K562 (cell line): Measurements from ENCODE around the gene BSN. TPM values are rescaled to one million over a fixed set of nuclear protein-coding genes. Genes with fewer than 3 reads are reported as not detected.

Experiments used
- AFF1 ChIP-seq, 2 experiments: fragments of 450-650 bp; IDR thresholded peaks; 2 replicates each; pipeline ENCODE4 v1.6.1; 2018; ENCODE audit warnings: mild to moderate bottlenecking in 2 of 2, low read depth in 1 of 2; ENCODE audit not compliant: partially characterized antibody in 2 of 2
- E4F1 ChIP-seq: fragments of 250-450 bp; sonication (Bioruptor Pico); IDR thresholded peaks from 2 replicates; pipeline ENCODE4 v1.5.0; 2021; ENCODE audit warnings: mild to moderate bottlenecking, borderline replicate concordance
- EP400 ChIP-seq: fragments of 450-650 bp; IDR thresholded peaks from 2 replicates; pipeline ENCODE4 v1.6.1; 2017; ENCODE audit warnings: antibody characterized with exemption, mild to moderate bottlenecking, moderate library complexity
- NKRF ChIP-seq: fragments of 450-650 bp; IDR thresholded peaks from 2 replicates; pipeline ENCODE4 v1.6.1; 2016; ENCODE audit warnings: borderline replicate concordance
- NUFIP1 ChIP-seq: fragments of 450-650 bp; IDR thresholded peaks from 2 replicates; pipeline ENCODE4 v1.6.1; 2018; ENCODE audit not compliant: partially characterized antibody
- TBL1XR1 ChIP-seq, 2 experiments: IDR thresholded peaks; 2 replicates each; pipeline ENCODE4 v1.6.1; 2012; ENCODE audit warnings: improper control_type of control experiment in 2 of 2, low read length in 2 of 2, mild to moderate bottlenecking in 1 of 2
- THRB ChIP-seq: fragments of 450-650 bp; formaldehyde crosslinking; conservative IDR thresholded peaks from 2 replicates; pipeline ENCODE4 v1.4.0; 2022; ENCODE audit warnings: mild to moderate bottlenecking, missing genetic modification characterization
- polyA plus RNA-seq, 8 experiments: library from polyadenylated mRNA; depleted of rRNA in 4 of 8; stranded (reverse) in 5 of 8; unstranded in 3 of 8; fragments of >200 nt; fragmentation: Nextera tagmentation in 2 of 8; fragmentation: Illumina TruSeq in 1 of 8; extraction: Ambion mirVana in 2 of 8; extraction: Trizol in 1 of 8; gene quantifications; 2 replicates each; pipeline versions ENCODE4 v1.2.1 to v1.2.3, GENCODE V29; 2011 to 2014; ENCODE audit warnings: inconsistent platforms in 1 of 8, missing spikeins in 1 of 8
- total RNA-seq, 7 experiments: library from RNA; depleted of rRNA in 6 of 7; stranded (reverse); fragments of >200 nt in 6 of 7; fragmentation: Illumina TruSeq in 2 of 7; extraction: Trizol in 2 of 7; gene quantifications; 2 replicates each; pipeline versions ENCODE4 v1.2.1 to v1.2.3, GENCODE V29; 2011 to 2021; ENCODE audit warnings: low replicate concordance in 1 of 7

Gene BSN
- total and polyA plus RNA-seq, 9 of the 15 experiments (the other 6 are each of a cell fraction or from before 2014, with no cell fraction given), result 0.03 to 1.5 (median 0.29) TPM

- TF ChIP-seq NKRF (no peak), THRB (CRISPR knock-in tag) (no peak), TBL1XR1 (IDR thresholded peaks at IDR 0.05; ENCODE audit: low read length in 2 of 2) (no peak), AFF1 (IDR thresholded peaks at IDR 0.05; ENCODE audit: low read depth in 1 of 2, partially characterized antibody in 2 of 2) (no peak), E4F1 (CRISPR knock-in tag) (no peak), NUFIP1 (no peak), EP400 (no peak)
- TF ChIP-seq, all 486 proteins: peak for 7
These were observed 147.3 kb downstream of the BSN start (continued) for GRCh38 chr3:49701388-49702077.
